CD4-positive, alpha-beta T cell treated with Interferon alpha-2 for 1 hour (primary cell): ENCODE data around the gene ACOT11.

Experiments used
- DNase-seq, 2 donors: peaks; one replicate each; pipeline ENCODE4 v3.0.0-alpha.2; 2020 to 2022

The ACOT11 gene

DNA sequence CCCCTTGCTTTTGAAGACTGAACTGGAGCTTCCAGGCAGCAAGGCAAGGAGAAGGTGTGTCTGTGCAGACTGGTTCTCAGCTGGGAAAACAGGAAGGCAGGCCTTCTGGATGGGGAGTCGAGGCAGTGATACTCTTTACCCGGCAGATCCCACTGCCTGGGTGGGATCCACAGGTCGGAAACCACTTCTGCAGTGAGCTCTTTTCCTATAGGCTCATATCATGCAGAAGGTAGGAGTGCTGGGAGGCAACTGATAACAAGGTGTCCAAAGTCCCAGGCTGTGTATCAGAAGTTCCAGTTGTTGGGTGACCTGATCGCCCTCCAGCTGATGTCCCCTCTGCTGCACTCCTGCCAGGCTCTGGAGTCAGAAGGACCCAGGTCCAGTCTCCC is 17.1 kb downstream of the ACOT11 start:
- no peak for DNase-seq

DNA sequence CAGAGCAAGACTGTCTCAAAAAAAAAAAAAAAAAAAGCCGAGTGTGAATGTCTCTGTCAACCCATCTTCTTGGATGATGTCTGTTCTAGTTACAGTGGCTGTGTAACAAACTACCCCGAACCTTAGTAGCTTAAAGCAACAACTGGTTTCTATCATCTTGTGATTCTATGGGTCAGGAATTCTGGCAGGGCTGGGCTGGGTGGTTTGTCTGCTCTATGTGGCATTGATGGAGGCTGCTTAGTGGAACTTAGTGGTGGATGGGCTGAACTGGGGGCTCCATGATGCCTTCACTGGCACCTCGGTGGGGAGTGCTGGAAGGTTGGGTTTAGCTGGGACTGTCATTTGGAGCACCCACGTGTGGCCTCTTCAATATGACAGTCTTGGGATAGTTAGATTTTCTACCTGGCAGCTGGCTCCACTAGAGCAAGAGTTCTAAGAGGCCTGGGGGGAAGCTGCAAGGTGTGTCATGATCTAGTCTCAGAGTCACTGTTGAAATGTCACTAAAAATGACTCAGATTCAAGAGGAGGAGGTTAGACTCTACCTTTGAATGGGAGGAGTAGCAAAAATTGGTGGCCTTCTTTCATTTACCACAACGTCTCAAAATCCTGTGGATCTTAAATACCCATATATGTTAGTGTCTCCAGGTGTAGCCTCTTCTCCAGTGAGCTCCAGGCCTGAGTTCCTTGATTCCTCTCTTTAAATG is 18.6 kb downstream of the ACOT11 start:
- DNase-seq, result no peak

DNA sequence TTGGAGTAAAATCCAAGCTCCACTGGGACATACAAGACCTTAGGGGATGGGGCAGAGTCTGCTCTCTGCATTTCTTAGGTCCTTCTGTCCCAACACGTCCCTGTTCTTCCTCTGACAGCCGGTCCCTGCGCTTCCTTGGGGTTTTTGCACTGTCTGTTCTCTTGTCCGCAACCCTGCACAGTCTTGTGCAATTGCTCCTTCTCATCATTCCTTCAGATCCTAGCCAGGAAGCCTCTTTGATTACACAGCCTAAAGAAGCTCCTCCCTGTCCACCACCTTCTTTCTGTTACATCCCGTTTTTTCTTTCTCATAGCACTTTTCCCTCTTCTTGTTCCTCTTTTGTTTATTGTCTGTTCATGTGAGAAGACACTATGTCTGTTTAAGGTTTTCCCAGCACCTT is 19.9 kb downstream of the ACOT11 start:
- DNase-seq, result no peak

DNA sequence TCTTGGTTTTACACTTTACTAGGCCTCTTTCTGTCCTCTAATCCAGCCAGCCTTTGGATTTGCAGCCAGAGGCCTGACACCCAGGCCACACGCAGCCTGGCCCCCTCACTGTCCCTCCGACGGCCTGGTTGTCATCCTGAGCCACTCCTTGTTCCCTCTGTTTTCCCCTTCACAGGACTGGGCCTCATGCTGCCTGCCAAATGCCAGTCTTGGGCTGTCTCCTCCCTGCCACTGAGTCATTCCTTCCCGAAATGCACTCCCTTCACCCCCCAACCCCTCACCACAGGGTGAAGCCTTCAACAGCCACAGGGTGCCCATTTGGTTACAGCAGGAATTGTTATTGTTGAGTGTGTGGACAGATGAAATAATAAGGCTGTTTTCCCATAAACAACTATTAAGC is 21.3 kb downstream of the ACOT11 start:
- no peak for DNase-seq

DNA sequence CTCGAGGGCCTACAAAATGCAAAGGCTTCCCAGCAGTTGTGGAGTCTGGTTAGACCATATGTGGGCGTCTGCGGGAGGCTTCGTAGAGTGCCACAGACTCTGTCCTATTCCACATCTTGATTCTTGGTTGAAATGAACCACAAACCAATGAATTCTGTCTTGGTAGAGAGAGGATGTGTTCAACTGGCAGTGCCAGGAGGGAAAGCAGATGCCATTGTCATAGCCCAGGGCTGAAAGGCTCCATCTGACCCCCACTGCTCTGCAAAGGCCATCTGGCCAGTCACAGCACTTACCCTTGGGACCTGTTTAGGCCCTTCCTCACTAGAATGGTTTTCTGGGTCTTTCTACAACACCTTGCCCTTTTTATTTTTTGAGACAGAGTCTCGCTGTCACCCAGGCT is 22.1 kb downstream of the ACOT11 start:
- no peak for DNase-seq

DNA sequence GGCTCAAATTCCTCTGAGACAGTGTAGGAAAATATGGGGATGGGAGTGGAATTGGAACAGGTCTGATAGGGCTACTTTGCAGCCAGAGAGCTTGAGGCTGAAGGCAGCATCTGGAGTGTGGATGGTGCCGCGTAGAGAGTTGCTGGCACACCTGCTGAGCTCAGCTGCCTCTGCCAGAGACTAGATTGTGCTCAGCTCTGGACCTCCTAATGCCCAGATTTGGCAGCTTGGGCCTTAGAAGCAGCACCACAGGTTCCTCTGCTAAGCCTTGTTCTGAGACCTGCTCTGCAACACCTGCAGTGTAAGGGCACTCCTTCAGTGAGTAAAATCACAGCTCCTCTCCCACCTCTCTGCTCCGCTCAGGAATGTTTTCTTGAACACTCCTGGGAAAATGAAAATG is 23.3 kb downstream of the ACOT11 start:
- DNase-seq, result no peak

DNA sequence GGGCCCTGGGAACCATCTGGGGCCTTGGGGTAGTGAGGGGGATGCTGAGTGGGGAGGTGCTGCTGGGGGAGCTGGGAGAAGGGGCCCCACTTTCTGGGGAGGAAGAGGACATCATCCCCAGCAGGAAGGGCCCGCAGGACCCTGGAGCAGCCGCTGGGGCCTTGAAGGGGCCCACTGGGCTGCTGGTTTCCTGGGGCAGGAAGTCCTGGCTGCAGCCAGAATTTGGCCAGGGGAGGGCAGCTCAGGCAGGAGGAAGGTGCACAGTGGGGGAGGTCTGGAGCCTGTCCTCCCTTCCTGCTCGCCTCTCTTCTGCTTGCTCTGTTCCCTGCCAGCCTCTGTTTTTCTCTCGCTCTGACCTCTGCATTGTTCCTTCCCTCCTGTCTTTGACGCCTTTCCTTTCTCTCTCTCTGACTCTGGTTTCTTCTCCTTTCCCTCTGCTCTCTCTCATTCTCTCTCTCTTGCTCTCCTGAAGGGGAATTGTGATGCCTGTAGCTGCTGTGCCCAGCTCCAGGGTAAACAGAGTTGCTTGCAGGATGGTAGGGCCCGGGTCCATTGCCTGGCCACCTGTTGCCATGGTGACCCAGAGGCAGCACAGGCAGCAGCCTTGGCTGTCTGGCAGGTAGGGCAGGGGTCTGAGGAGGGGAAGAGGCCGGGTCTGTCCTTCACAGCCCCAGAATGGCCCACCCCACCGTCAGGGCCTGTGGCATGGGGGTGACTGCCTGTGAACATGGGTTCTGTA is 23.9 kb downstream of the ACOT11 start:
- no peak for DNase-seq

DNA sequence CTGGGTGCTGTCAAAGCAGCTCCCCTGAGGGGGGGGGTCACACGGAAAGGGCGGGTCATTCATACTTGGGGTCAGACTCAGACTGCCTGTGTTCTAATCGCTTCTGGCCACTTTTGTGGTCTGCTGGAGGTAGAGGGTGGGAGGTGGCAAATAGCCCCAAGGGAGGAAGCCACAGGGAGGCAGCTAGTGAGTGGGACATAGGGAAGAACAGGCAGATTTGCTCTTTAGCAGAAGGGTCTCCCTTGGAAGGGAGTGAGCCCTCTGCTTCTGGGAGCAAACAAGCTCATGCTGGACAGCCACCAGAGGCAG is 24.5 kb downstream of the ACOT11 start:
- DNase-seq, result no peak

DNA sequence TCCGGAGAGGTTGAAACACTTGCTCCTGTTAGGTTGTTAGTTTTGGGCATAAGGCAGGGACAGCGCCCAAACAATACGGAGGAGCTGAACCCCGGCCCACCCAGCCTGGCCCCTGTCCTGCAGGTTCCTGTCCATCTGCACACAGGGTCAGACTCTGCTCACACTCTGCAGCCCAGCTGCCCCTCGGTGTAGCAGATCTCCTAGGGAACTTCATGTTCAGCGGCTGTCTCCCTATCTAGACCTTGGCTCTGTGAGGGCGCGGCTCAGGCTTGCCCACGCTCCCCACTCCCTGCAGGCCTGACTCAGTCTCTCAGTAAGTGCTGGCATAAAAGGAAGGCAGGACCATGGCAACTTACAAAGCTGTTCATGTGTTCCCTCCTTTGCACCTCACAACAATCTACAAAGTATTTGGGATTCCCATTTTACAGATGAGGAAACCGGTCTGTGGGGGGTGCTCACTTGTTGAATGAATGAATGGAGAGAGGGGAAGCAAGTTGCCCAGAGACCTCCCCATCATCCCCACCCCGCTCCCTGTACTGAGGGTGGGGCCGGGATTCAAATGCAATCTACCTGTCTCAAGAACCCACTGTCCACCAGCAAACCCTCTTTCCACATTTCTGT is 26.2 kb downstream of the ACOT11 start:
- no peak for DNase-seq

DNA sequence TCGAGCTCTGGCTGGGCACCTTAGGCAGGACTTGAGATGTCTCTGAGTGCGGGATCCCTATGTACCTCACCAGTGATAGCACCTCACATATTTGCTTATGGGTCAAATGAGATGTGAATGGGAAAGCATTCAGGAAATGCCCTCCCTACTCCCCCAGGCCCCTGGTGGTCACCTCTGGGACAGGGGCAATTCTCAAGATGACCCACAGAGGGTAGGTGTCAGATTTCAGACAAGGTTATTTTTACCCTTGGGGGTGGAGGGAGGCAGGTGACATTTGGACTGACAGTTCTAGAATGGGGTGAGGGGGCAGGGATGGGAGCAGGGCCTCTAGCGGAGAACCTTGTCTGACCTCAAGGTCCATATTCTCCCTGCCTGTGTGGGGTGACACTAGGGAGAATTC is 27.1 kb downstream of the ACOT11 start:
- no peak for DNase-seq

DNA sequence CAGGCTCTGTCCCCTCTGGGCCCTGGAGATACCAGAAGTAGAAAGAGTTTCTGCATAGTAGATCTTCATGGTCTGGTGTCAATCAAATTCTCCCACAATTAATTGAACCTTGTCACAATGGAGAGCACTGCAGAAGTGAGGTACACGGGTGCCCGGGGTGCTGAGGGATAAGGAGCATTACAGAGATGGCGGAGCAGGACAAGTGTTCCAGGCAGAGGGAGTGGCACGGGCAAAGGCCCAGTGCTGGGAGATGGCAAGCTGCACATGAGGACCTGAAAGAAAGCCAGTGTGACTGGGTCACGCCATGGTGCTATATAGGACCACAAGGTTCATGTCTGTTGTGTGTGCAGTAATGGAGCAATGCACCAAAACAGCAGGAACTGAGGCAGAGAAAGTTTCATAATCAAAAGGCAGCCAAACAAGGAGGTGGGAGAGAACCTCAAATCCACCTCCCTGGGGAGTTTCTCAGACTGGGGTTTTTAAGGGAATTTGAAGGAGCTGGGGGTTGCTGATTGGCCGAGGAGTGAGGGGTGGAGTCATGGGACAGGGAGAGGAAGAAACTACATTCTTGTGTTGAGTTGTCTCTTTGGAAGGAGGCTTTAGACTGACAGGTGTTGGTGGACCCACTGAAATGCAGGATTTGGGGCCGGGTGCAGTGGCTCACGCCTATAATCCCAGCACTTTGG is 27.7 kb downstream of the ACOT11 start:
- no peak for DNase-seq

DNA sequence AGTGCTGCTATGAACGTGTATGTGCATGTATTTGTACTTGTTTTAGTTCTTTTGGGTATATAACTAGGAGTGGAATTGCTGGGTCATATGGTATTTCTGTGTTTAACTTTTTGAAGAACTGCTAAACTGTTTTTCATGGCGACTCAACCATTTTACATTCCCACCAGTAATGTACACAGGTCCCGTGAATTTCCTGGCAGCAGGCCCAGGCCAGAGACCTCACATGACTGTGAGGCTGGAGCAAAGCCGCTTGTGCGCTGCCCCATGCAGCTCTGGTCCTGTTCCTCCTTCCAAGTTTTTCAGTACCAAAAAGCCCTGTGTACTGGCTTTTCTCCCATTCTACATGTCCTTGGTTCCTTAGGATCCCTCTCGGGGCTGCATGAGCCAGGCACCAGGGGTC is 29.6 kb downstream of the ACOT11 start:
- DNase-seq, result no peak

DNA sequence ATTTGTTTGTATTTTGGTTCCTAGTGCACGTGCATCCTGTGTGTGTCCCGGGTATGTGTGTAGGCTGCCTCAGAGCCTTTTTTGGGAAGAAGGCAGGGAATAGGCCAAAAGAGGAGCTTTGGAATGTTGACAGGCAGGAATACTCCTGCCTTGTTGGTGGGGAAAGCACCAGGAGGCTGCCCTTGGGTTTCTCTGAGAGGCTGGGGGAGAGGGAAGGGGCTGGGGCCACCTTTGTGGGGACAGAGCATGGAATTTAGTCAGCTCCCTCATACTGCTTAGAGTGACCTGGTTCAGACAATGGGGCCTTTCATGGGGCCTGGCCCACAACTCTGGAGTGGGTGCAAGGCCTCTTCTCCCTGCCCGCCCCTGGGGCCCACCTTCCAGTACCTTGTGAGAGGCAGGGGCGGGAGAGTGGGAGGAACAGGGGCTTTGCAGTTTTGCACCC is 31.3 kb downstream of the ACOT11 start:
- DNase-seq, result no peak

DNA sequence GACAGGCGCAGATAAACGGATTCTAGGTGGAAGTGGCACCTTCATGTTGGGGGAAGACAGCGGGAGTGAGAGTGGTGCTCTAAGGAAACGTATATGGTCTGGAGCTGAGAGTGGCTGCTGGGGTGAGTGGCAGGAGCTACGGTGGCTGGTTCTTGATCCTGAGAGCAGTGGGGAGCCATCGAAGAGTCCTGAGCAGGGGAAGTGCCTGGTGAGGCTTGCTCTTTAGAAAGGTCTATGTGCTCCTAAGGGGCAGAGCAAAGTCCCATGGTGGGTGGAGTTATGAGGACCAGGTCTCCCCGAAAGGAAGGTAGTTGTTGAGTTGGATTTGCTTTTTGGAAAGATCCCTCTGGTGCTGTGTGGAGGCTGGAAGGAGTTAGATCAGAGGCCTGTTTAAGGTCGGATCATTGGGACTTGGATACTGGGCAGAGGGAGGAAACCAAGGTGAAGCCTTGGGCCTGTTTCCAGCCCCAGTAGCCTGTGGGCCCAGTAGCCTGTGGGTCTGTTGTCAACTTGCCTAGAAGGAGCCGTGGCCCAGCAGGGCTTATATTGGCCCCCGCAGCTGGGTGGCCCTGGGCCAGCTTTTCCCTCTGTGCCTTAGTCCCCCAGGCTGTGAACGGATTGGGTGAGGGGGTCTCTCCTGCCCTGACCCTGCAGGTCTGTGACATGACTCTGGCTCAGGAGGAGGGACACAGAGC is 33.0 kb downstream of the ACOT11 start:
- no peak for DNase-seq

DNA sequence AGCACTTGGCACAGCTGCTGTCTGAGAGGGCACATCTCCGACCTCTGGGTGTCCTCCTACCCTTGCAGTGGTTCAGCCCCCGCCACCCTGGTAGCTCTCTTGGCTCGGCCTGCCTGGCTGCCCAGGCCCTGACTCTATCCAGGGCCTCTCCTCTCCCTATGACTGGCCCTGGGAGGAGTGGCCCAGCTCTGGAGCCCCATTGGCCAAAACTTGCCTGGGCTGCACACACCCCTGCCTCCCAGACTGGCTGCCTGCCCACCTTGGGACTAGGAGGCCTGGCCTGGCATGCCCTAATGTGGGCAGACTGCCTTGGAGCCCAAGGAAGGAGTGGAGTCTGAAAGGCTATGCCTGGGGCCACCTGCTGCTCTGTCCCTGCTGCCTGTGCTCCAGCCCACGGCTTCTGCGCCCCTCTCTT is 33.6 kb downstream of the ACOT11 start:
- no peak for DNase-seq

DNA sequence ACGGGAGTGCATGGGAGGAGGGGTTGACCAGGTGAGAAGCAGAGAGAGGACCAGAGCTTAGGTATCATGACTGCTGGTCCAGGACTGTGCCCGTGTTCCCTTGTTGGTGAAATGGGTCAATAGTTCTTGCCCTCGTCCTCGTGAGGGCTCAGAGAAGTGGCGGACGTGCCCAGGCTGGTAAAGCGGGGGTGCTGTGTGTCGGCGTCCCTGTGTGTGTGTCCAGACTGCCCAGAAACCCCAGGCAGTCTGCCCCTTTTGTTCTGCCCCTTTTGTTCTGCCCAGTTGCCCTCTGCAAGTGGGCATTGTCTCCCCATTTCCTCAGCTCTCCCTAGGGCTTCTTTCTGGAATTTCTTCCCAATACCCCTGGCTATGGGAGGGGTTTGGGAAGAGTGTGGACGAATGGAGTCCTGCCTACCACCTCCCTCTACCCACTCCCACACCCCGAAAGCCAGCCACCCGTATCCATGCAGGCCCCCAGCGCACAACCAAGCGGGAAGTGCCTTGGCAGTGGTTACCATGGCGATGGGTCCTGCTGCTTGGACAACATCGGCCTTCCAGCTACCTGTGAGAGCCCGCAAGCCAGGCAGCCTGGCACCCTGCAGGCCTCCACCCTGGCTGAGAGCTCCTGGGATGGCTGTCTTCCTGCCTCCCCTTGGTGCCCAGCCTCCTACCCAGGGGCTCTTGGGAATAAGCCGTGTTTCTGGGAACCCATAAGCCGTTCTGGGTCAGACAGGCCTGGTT is 34.7 kb downstream of the ACOT11 start:
- no peak for DNase-seq

DNA sequence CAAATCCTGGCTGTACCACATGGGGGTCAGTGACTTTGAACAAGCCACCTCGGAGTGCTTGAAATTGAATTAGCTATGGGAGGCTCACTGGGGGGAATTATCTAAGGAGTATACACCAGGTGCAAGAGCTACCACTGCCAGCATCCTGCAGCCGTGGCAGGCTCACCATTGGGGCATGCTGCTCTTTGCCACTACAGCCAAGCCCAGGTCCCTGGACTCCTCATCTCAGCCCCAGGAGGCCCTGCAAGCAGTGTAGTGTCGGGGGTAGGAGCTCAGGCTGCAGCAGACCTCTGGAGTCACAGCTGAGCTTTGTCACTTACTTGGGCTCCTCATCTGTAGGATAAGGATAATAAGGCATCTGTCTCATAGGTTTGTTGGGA is 35.3 kb downstream of the ACOT11 start:
- DNase-seq, result no peak

DNA sequence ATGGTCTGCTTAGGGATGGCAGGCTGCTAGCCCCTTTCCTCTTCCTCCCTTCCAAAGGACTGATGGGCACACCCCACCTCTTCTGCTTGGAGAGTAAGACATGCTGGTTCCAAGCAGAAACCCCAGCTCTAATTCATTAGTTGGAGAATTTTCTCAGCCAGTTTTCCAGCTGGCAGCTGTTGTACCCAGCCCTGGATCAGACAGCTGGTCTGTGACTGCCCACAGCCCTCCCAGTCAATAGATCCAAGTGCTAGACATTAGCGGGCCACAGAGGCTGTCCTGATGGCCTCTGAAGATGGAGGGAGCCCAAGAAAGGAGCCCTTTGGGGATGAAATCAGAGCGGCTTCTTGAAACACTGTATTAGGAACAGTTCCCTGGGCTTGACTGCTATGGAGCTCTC is 35.8 kb downstream of the ACOT11 start:
- DNase-seq, result no peak

DNA sequence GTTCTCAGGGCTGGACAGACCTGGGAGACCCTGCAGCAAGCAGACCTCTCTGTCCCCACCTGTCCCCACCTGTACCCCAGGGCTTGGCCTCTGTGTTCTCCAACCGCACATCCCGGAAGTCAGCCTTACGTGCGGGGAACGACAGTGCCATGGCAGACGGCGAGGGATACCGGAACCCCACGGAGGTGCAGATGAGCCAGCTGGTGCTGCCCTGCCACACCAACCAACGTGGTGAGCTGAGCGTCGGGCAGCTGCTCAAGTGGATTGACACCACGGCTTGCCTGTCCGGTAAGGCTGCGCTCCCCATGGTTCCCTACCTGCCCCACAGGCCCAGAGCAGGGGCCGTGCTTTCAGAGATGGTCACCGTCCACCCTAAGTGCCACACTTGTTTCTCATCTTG is 36.5 kb downstream of the ACOT11 start:
- no peak for DNase-seq

DNA sequence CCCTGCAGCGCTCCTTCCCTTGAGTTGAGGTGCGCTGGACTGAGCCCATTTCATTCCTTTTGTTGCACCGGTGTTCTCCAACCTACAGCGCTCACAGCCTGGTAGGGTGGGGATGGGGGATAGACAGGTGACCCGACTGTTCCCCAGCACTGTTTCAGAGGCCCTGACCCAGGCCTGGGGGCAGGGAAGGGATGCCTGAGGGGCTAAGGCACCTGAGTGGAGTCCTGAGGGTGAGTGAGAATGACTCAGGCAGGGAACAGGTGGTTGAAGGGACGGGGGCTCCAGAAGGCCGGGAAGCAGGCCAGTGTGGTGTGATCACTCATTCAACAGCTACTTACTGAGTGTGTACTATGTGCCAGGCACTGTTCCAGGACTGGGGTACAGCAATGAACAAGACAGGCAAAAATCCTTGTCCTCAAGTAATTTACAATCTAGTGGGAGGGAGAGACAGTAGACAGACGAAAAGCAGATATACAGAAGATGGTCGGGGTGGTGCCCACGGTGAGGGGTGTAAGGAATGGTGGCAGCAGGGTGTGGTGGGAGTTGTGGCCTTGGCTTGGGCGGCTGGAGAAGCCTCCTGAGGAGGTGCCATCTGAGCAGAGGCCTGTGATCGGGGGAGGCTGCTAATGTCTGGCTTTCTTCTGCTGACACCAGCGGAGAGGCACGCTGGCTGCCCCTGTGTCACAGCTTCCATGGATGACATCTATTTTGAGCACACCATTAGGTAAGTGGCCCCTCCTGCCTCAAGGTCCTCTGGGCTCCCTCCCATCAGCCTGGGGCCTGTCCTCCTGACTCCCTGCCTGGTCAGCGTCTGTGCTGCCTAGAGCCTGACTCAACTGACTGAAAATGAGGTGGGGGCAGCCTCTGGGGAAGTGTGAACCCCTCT is 37.4 kb downstream of the ACOT11 start:
- DNase-seq, result no peak

DNA sequence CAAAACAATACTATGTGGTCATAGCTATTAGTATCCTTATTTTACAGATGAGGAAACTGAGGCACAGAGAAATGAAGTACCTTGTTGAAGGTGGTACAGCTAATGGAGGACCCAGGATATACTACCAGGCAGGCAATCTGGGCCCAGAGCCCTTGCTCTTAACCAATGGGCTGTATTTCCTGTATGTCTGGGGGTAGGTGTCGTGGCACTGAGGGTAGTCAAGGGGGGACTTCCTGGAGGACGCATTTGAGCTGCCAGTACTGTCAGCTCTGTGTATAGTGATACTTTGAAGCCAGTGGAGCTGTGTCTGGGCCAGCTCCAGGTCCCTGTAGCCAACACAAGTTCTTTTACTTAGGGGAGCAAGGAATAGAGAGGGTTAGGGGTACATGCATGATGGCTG is 40.3 kb downstream of the ACOT11 start:
- no peak for DNase-seq
